ENCODE results near the gene FAM168A. TPM values are rescaled to one million over a fixed set of nuclear protein-coding genes. Genes with fewer than 3 reads are reported as not detected.

The FAM168A gene
- total and polyA plus RNA-seq, 10 of the 15 experiments (the other 5 are each of a cell fraction or from before 2014, with no cell fraction given), result 1.7 to 20.0 (median 10.0) TPM

DNA sequence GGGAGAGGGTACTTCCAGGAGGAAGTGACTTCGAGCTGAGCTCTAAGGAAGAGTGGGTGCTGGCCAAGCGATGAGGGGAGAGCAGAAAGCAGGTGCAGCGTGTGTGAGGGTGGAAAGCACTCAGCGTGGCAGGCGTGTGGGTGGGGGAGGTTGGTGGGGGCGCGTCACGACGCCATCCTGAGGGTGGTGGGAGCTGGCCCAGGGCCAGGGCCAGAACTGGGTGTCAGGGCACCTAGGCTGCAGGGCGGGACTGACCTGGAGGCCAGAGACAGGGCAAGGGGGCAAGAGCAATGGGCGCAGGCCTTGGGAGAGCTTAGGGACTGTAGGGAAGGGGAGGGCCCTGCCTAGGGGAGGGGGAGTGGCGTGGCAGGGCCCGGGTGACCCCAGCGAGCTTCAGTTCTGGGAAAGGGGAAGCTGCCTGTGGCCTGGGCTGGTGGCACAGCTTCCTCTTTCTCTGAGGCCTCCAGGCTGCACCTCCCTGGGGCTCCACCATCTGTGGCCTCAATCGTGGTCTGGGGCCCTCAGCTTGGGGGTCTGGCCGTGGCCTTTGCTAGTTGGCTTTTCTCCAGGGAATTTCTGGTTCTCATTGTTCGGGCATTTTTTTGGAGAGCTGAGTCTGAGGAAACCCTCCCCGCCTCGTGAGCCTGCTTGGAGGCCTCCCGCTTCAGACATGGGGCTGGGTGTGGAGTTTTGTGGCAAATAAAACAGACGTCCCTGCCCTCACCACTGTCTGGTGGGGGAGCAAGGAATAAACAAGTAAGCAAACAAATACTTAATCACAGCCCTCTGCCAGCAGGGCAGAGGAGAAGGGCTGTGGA lies 212.8 kb downstream of the FAM168A start:
- H3K4me3 ChIP-seq, result peak overlapping the region; percentile 66
- H2AFZ ChIP-seq (ENCODE audit: control insufficient read depth, low read depth, low read length), result no peak overlapping the region
- H3K4me2 ChIP-seq (ENCODE audit: control insufficient read depth, insufficient read depth), result peak overlapping the region; percentile 88
- ATAC-seq, result peak; percentile 73
- in situ Hi-C loops (cut with MboI), result no loop called here
- WGBS (ENCODE audit: insufficient coverage, insufficient replicate concordance, low lambda C conversion rate, missing lambda C conversion rate), result 2% methylated on average over 20 of the region's 21 CpGs
- FAIRE-seq, result peak; percentile 18
- DNase-seq (ENCODE audit: low read depth, low spot score), result peak; percentile 69
- H3K27me3 ChIP-seq (replicated peaks in 1 of 2; ENCODE audit: control insufficient read depth in 2 of 2, insufficient read depth in 2 of 2, low read length in 1 of 2), result no peaks in the 10 kb centered on the region
- ChIA-PET POLR2A (interaction anchor here (0.6 to 2.3 kb wide), 14 partner anchors 8 to 792 kb away, joined by 3 to 18 read pairs (median 5); partner anchors contain the start of genes FAM168A and RELT), SMC1A (ENCODE audit: uncharacterized antibody, unreplicated experiment) (interaction anchor here (0.7 to 3.3 kb wide), 9 partner anchors 8 to 278 kb away, joined by 3 to 12 read pairs (median 5); no protein-coding TSS in a partner anchor), RAD21 (ENCODE audit: unreplicated experiment) (interaction anchor here (0.6 to 3.0 kb wide), 19 partner anchors 7 to 241 kb away, joined by 3 to 14 read pairs (median 5); partner anchors contain the start of genes ARHGEF17, FAM168A and RELT), CTCF (interaction anchor here (0.8 to 25.6 kb wide), 13 partner anchors 8 to 276 kb away, joined by 3 to 400 read pairs (median 5); no protein-coding TSS in a partner anchor)
- no peaks in the 10 kb centered on the region for H3K9me3 ChIP-seq (replicated peaks; ENCODE audit: control insufficient read depth, insufficient read depth, low read length)
- H4K20me1 ChIP-seq (ENCODE audit: control insufficient read depth, insufficient read depth), result no peaks in the 10 kb centered on the region
- H3K79me2 ChIP-seq (ENCODE audit: control insufficient read depth, insufficient read depth, low read length), result peaks cover 100% of the 10 kb centered on the region
- intact Hi-C loops (cut with micrococcal nuclease; ENCODE audit: unreplicated experiment), result loop anchor here (1.0 kb wide), 1 partner anchor 9 kb away; the partner anchor contains the start of gene RELT
- peak overlapping the region; percentile 65 for H3K9ac ChIP-seq (ENCODE audit: control insufficient read depth, insufficient read depth, low read length)
- H3K36me3 ChIP-seq (ENCODE audit: control insufficient read depth in 2 of 2, insufficient read depth in 2 of 2, low read length in 1 of 2), result peaks cover 5 to 13% of the 10 kb centered on the region in 2 experiments; a peak in 2 of 4 replicates
- peaks cover 85% of the 10 kb centered on the region for H3K4me1 ChIP-seq (ENCODE audit: control insufficient read depth, insufficient read depth, low read length)
- no TSS peak for BruUV-seq (replicated peaks)
- H3K27ac ChIP-seq (ENCODE audit: control insufficient read depth, insufficient read depth), result peak overlapping the region; percentile 95
- TF ChIP-seq ZNF687 (IDR thresholded peaks at IDR 0.05), result peak; percentile 82
- no peak for TF ChIP-seq IRF4 (IDR thresholded peaks at IDR 0.05; ENCODE audit: low read depth, low read length)
- peak; percentile 73 for TF ChIP-seq SMAD1 (IDR thresholded peaks at IDR 0.05; ENCODE audit: low read depth, partially characterized antibody)
- TF ChIP-seq ATF3 (IDR thresholded peaks at IDR 0.05; ENCODE audit: borderline replicate concordance, extremely low read depth, low read depth, low read length), result no peak
- TF ChIP-seq, protein P1, sequence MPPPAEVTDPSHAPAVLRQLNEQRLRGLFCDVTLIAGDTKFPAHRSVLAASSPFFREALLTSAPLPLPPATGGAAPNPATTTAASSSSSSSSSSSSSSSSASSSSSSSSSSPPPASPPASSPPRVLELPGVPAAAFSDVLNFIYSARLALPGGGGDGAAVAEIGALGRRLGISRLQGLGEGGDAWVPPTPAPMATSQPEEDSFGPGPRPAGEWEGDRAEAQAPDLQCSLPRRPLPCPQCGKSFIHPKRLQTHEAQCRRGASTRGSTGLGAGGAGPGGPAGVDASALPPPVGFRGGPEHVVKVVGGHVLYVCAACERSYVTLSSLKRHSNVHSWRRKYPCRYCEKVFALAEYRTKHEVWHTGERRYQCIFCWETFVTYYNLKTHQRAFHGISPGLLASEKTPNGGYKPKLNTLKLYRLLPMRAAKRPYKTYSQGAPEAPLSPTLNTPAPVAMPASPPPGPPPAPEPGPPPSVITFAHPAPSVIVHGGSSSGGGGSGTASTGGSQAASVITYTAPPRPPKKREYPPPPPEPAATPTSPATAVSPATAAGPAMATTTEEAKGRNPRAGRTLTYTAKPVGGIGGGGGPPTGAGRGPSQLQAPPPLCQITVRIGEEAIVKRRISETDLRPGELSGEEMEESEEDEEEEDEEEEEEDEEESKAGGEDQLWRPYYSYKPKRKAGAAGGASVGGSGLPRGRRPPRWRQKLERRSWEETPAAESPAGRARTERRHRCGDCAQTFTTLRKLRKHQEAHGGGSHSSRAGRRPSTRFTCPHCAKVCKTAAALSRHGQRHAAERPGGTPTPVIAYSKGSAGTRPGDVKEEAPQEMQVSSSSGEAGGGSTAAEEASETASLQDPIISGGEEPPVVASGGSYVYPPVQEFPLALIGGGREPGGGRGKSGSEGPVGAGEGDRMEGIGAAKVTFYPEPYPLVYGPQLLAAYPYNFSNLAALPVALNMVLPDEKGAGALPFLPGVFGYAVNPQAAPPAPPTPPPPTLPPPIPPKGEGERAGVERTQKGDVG (CRISPR knock-in tag; IDR thresholded peaks at IDR 0.05), result no peak
- peak; percentile 30 to 56; a peak in 1 of 4 replicates for TF ChIP-seq BHLHE40 (IDR thresholded peaks at IDR 0.05; ENCODE audit: borderline replicate concordance in 1 of 2, low read depth in 2 of 2, low read length in 1 of 2)
- TF ChIP-seq STAT3 (IDR thresholded peaks at IDR 0.05; ENCODE audit: low read depth, low read length), result peak; percentile 69; the same call in 1 of the 2 replicates
- TF ChIP-seq SP1 (IDR thresholded peaks at IDR 0.05; ENCODE audit: low read depth, low read length), result no peak
- peak; percentile 85 for TF ChIP-seq TCF12 (IDR thresholded peaks at IDR 0.05; ENCODE audit: low read depth, low read length)
- TF ChIP-seq STAT1 (conservative IDR thresholded peaks at IDR 0.05), result no peak
- TF ChIP-seq HCFC1 (IDR thresholded peaks at IDR 0.05; ENCODE audit: low read length), result no peak
- peak; percentile 95 for TF ChIP-seq NBN (IDR thresholded peaks at IDR 0.05)
- TF ChIP-seq ELK1 (IDR thresholded peaks at IDR 0.05; ENCODE audit: low read depth, low read length), result 0 out of 2 replicates have a peak, but pooled peaks have one; percentile 34
